Activated CD4-positive, alpha-beta memory T cell treated with anti-CD3 and anti-CD28 coated beads for 36 hours (primary cell): ENCODE results near the gene SULT1A1. TPM values are rescaled to one million over a fixed set of nuclear protein-coding genes. Genes with fewer than 3 reads are reported as not detected.
A peak's percentile ranks its signal among the peaks of the same experiment; 100 is the strongest.

Experiments used
- CTCF ChIA-PET: fragments of 350-600 bp; sonication (Branson Sonifier 250); formaldehyde crosslinking; loops from one replicate; lab custom pipeline; 2021; ENCODE audit warnings: antibody characterized with exemption, inconsistent platforms; lab: Charles Lee
- POLR2A ChIA-PET: fragments of 350-600 bp; sonication (Branson Sonifier 250); formaldehyde crosslinking; loops from one replicate; lab custom pipeline; 2021; ENCODE audit warnings: antibody characterized with exemption; lab: Charles Lee
- DNase-seq: peaks from one replicate; pipeline ENCODE4 v3.0.0-alpha.2; 2020
- H3K27ac Mint-ChIP-seq: one replicate; pipeline ENCODE4 v1.8.0; 2021; ENCODE audit warnings: mixed read lengths
- H3K27me3 Mint-ChIP-seq: one replicate; pipeline ENCODE4 v1.8.0; 2021; ENCODE audit warnings: mixed read lengths
- H3K36me3 Mint-ChIP-seq: one replicate; pipeline ENCODE4 v1.8.0; 2021; ENCODE audit warnings: mixed read lengths
- H3K4me1 Mint-ChIP-seq: one replicate; pipeline ENCODE4 v1.8.0; 2021; ENCODE audit warnings: low read depth, mixed read lengths
- H3K4me3 Mint-ChIP-seq: one replicate; pipeline ENCODE4 v1.8.0; 2021; ENCODE audit warnings: mild to moderate bottlenecking, mixed read lengths
- H3K9me3 Mint-ChIP-seq: one replicate; pipeline ENCODE4 v1.8.0; 2021; ENCODE audit warnings: mixed read lengths
- intact Hi-C: fragments of 100-400 bp; cut with micrococcal nuclease; formaldehyde crosslinking; loops from one replicate; pipeline ENCODE4 v1.15.1; 2023
- total RNA-seq, 2 experiments: library from RNA; stranded (reverse); gene quantifications; one replicate each; pipeline ENCODE4 v1.2.3, GENCODE V29; 2021

SULT1A1 gene
- total RNA-seq, 2 experiments from 2014 or later: 8.7 to 9.0 TPM

- H3K9me3 Mint-ChIP-seq: no peaks in the 10 kb centered on the region
- peaks cover 7% of the 10 kb centered on the region for H3K36me3 Mint-ChIP-seq
- no peak overlapping the region for H3K27ac Mint-ChIP-seq
- intact Hi-C loops: loop anchor here (10.0 kb wide), 1 partner anchor 262 kb away; the partner anchor contains the start of gene SBK1
- ChIA-PET CTCF (interaction anchor here (0.8 to 1.0 kb wide), 2 partner anchors 8 to 65 kb away, joined by 3 read pairs; partner anchors contain the start of gene CLN3), POLR2A (no interaction called here)
- H3K4me3 Mint-ChIP-seq: no peak overlapping the region
- DNase-seq: no peak
- H3K27me3 Mint-ChIP-seq: no peaks in the 10 kb centered on the region
- H3K4me1 Mint-ChIP-seq: peaks cover 28% of the 10 kb centered on the region
These were observed 52.9 kb downstream of the SULT1A1 start for GRCh38 chr16:28556914-28557320.

GRCh38 chr16:28555561-28555960 lies 54.3 kb downstream of the SULT1A1 start:
- intact Hi-C loops: loop anchor here (1.0 to 10.0 kb wide), 2 partner anchors 61 to 261 kb away; partner anchors contain the start of genes APOBR and SBK1
- DNase-seq: peak; percentile 11
- H3K9me3 Mint-ChIP-seq: no peaks in the 10 kb centered on the region
- H3K36me3 Mint-ChIP-seq: peaks cover 7% of the 10 kb centered on the region
- no peaks in the 10 kb centered on the region for H3K27me3 Mint-ChIP-seq
- CTCF ChIA-PET: interaction anchor here (0.6 to 1.0 kb wide), 3 partner anchors 21 to 278 kb away, joined by 3 read pairs; no protein-coding TSS in a partner anchor
- peaks cover 28% of the 10 kb centered on the region for H3K4me1 Mint-ChIP-seq
- peak overlapping the region; percentile 25 for H3K27ac Mint-ChIP-seq
- no peak overlapping the region for H3K4me3 Mint-ChIP-seq
- POLR2A ChIA-PET: interaction anchor here (0.6 to 0.9 kb wide), 2 partner anchors 62 to 68 kb away, joined by 3 read pairs; partner anchors contain the start of gene APOBR

Other genes starting within 250 kb of the SULT1A1 start
- gene NPIPB6, start 246.5 kb downstream of the SULT1A1 start, total RNA-seq: 1 to 10 TPM; 1.8 to 2.5 TPM
- 10 to 100 TPM; 50.9 to 53.2 TPM for gene EIF3CL, start 206.2 kb downstream of the SULT1A1 start, total RNA-seq
- gene NPIPB7, start 137.7 kb downstream of the SULT1A1 start, total RNA-seq: not detected
- gene CLN3, start 118.0 kb downstream of the SULT1A1 start, total RNA-seq: 10 to 100 TPM; 17.0 to 17.4 TPM
- gene APOBR, start 115.4 kb downstream of the SULT1A1 start, total RNA-seq: 1 to 10 TPM; 2.9 to 3.1 TPM
- gene IL27, start 103.2 kb downstream of the SULT1A1 start, total RNA-seq: not detected
- gene NUPR1, start 71.1 kb downstream of the SULT1A1 start, total RNA-seq: not detected
- 10 to 100 TPM; 17.8 to 18.5 TPM for gene SGF29, start 56.1 kb downstream of the SULT1A1 start, total RNA-seq
- under 1 TPM in 1 of 2 experiments, not detected in 1; 0.24 TPM for gene SULT1A2, start 13.0 kb downstream of the SULT1A1 start, total RNA-seq
- under 1 TPM in 1 of 2 experiments, not detected in 1; 0.27 TPM for gene NPIPB8, start 28.0 kb upstream of the SULT1A1 start, total RNA-seq
- 100 to 1,000 TPM; 795 to 817 TPM for gene EIF3C, start 101.4 kb upstream of the SULT1A1 start, total RNA-seq
- under 1 TPM; 0.52 to 0.58 TPM for gene NPIPB9, start 141.7 kb upstream of the SULT1A1 start, total RNA-seq
- 100 to 1,000 TPM; 260 to 277 TPM for gene ATXN2L, start 213.0 kb upstream of the SULT1A1 start, total RNA-seq
- gene TUFM, start 236.3 kb upstream of the SULT1A1 start, total RNA-seq: 100 to 1,000 TPM; 221 TPM